ENCODE measurements around the gene SCAMP3. TPM values are rescaled to one million over a fixed set of nuclear protein-coding genes. Genes with fewer than 3 reads are reported as not detected.

SCAMP3 gene
- total RNA-seq, 1 experiment from 2014 or later, result 64.2 TPM

DNA sequence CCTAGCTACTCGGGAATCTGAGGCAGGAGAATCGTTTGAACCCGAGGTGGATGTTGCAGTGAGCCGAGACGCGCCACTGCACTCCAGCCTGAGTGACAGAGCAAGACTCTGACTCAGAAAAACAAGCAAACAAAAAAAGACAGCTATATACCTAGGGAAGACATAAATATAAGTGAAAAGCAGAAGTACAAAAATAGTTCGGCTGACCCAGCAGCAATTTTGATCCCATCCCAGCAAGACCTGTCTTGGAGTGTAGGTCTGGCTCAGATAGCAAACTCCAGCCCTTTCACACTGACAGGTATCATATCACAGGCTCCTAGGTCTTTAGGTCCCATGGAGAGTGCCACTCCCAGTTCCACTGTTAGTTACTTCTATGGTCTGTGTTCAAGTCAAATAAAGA lies 39.1 kb downstream of the SCAMP3 start:
- Histone ChIP-seq H3K27me3 (ENCODE audit: insufficient read depth, low read length) (no peaks in the 10 kb centered on the region), H4K20me1 (ENCODE audit: insufficient read depth) (no peaks in the 10 kb centered on the region), H3K4me1 (ENCODE audit: control insufficient read depth in 1 of 2, insufficient read depth in 2 of 2, low read length in 2 of 2) (peaks cover 20 to 57% of the 10 kb centered on the region in 2 experiments), H3K36me3 (ENCODE audit: control insufficient read depth in 1 of 2, insufficient read depth in 2 of 2, low read length in 2 of 2) (no peaks in the 10 kb centered on the region), H3K4me3 (replicated peaks in 1 of 2; ENCODE audit: low read depth in 1 of 2, low read length in 2 of 2) (no peak overlapping the region), H3K9ac (ENCODE audit: low read length) (no peak overlapping the region), H3K9me2 (ENCODE audit: insufficient read depth) (no peaks in the 10 kb centered on the region), H3K9me3 (ENCODE audit: control insufficient read depth in 1 of 2, insufficient read depth in 1 of 2, low read depth in 1 of 2, low read length in 2 of 2) (no peaks in the 10 kb centered on the region), H3K27ac (ENCODE audit: low read depth, low read length) (no peak overlapping the region), H2AFZ (ENCODE audit: low read depth, low read length, poor library complexity, severe bottlenecking) (no peak overlapping the region), H3K79me2 (ENCODE audit: insufficient read depth, low read length) (peaks cover 11% of the 10 kb centered on the region), H3K4me2 (ENCODE audit: low read length) (no peak overlapping the region)
- CTCF ChIA-PET, result interaction anchor here (2.8 kb wide), 1 partner anchor 30 kb away, joined by 7 read pairs; no protein-coding TSS in a partner anchor
- RAD21 ChIA-PET (ENCODE audit: low non-redundant PET in 1 of 2, low total read pairs in 2 of 2, uncharacterized antibody in 2 of 2, unreplicated experiment in 2 of 2), result no interaction called here
- no peak for DNase-seq (ENCODE audit: low read depth, low spot score)
- no peak for ATAC-seq
- intact Hi-C loops (cut with micrococcal nuclease), result no loop called here
- TF ChIP-seq, protein P1, sequence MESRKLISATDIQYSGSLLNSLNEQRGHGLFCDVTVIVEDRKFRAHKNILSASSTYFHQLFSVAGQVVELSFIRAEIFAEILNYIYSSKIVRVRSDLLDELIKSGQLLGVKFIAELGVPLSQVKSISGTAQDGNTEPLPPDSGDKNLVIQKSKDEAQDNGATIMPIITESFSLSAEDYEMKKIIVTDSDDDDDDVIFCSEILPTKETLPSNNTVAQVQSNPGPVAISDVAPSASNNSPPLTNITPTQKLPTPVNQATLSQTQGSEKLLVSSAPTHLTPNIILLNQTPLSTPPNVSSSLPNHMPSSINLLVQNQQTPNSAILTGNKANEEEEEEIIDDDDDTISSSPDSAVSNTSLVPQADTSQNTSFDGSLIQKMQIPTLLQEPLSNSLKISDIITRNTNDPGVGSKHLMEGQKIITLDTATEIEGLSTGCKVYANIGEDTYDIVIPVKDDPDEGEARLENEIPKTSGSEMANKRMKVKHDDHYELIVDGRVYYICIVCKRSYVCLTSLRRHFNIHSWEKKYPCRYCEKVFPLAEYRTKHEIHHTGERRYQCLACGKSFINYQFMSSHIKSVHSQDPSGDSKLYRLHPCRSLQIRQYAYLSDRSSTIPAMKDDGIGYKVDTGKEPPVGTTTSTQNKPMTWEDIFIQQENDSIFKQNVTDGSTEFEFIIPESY (IDR thresholded peaks at IDR 0.05; ENCODE audit: extremely low read depth, insufficient replicate concordance, low read length), result no peak
- TF ChIP-seq CBX3 (IDR thresholded peaks at IDR 0.05; ENCODE audit: low read depth), result no peak
- TF ChIP-seq, protein P2, sequence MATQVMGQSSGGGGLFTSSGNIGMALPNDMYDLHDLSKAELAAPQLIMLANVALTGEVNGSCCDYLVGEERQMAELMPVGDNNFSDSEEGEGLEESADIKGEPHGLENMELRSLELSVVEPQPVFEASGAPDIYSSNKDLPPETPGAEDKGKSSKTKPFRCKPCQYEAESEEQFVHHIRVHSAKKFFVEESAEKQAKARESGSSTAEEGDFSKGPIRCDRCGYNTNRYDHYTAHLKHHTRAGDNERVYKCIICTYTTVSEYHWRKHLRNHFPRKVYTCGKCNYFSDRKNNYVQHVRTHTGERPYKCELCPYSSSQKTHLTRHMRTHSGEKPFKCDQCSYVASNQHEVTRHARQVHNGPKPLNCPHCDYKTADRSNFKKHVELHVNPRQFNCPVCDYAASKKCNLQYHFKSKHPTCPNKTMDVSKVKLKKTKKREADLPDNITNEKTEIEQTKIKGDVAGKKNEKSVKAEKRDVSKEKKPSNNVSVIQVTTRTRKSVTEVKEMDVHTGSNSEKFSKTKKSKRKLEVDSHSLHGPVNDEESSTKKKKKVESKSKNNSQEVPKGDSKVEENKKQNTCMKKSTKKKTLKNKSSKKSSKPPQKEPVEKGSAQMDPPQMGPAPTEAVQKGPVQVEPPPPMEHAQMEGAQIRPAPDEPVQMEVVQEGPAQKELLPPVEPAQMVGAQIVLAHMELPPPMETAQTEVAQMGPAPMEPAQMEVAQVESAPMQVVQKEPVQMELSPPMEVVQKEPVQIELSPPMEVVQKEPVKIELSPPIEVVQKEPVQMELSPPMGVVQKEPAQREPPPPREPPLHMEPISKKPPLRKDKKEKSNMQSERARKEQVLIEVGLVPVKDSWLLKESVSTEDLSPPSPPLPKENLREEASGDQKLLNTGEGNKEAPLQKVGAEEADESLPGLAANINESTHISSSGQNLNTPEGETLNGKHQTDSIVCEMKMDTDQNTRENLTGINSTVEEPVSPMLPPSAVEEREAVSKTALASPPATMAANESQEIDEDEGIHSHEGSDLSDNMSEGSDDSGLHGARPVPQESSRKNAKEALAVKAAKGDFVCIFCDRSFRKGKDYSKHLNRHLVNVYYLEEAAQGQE (IDR thresholded peaks at IDR 0.05; ENCODE audit: low read depth), result no peak
- TF ChIP-seq TCF7L2 (IDR thresholded peaks at IDR 0.05; ENCODE audit: borderline replicate concordance, extremely low read depth, insufficient read depth, insufficient read length), result no peak
- no peak for TF ChIP-seq SRF (IDR thresholded peaks at IDR 0.05; ENCODE audit: low read depth)
- no peak for TF ChIP-seq POLR2AphosphoS5 (IDR thresholded peaks at IDR 0.05; ENCODE audit: low read depth, low read length)
- no peak for TF ChIP-seq ZNF274 (IDR thresholded peaks at IDR 0.05; ENCODE audit: low read depth, low read length)
- TF ChIP-seq SP1 (IDR thresholded peaks at IDR 0.05; ENCODE audit: low read depth), result no peak
- TF ChIP-seq CEBPB (IDR thresholded peaks at IDR 0.05; ENCODE audit: low read depth), result no peak
- no peak for TF ChIP-seq FOSL1 (IDR thresholded peaks at IDR 0.05; ENCODE audit: low read depth)
- no peak for TF ChIP-seq ELF1 (IDR thresholded peaks at IDR 0.05; ENCODE audit: borderline replicate concordance, low read depth)
- no peak for TF ChIP-seq JUND (IDR thresholded peaks at IDR 0.05)
- no peak for TF ChIP-seq ZFX (IDR thresholded peaks at IDR 0.05)
- TF ChIP-seq EGR1 (IDR thresholded peaks at IDR 0.05; ENCODE audit: low read depth), result no peak
- TF ChIP-seq SIN3A (IDR thresholded peaks at IDR 0.05; ENCODE audit: low read depth), result no peak
- TF ChIP-seq POLR2A (IDR thresholded peaks at IDR 0.05; ENCODE audit: borderline replicate concordance, extremely low read depth, insufficient read depth, insufficient read length), result no peak
- TF ChIP-seq, protein P3, sequence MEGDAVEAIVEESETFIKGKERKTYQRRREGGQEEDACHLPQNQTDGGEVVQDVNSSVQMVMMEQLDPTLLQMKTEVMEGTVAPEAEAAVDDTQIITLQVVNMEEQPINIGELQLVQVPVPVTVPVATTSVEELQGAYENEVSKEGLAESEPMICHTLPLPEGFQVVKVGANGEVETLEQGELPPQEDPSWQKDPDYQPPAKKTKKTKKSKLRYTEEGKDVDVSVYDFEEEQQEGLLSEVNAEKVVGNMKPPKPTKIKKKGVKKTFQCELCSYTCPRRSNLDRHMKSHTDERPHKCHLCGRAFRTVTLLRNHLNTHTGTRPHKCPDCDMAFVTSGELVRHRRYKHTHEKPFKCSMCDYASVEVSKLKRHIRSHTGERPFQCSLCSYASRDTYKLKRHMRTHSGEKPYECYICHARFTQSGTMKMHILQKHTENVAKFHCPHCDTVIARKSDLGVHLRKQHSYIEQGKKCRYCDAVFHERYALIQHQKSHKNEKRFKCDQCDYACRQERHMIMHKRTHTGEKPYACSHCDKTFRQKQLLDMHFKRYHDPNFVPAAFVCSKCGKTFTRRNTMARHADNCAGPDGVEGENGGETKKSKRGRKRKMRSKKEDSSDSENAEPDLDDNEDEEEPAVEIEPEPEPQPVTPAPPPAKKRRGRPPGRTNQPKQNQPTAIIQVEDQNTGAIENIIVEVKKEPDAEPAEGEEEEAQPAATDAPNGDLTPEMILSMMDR (IDR thresholded peaks at IDR 0.05 in 2 of 3, conservative IDR thresholded peaks at IDR 0.05 in 1 of 3; ENCODE audit: borderline replicate concordance in 1 of 3, insufficient read depth in 1 of 3, low read depth in 2 of 3, low read length in 2 of 3), result no peak
- TF ChIP-seq, protein P4, sequence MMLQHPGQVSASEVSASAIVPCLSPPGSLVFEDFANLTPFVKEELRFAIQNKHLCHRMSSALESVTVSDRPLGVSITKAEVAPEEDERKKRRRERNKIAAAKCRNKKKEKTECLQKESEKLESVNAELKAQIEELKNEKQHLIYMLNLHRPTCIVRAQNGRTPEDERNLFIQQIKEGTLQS (IDR thresholded peaks at IDR 0.05), result no peak
- TF ChIP-seq YY1 (IDR thresholded peaks at IDR 0.05; ENCODE audit: extremely low read depth, insufficient replicate concordance, low read depth, low read length), result no peak
- BruUV-seq (replicated peaks), result no TSS peak
- POLR2A ChIA-PET, result no interaction called here
